Activated effector memory CD4-positive, alpha-beta T cell treated with anti-CD3 and anti-CD28 coated beads, Interleukin-2, amount 50 U/mL, for 16 hours (primary cell): ENCODE data around the gene SLC27A1.
A peak's percentile ranks its signal among the peaks of the same experiment; 100 is the strongest.
"Not testable (repeated sequence)": the region's sequence is repeated elsewhere in the genome, so short reads cannot be mapped to it uniquely, and the experiment has no call there.

Experiments used
- DNase-seq: peaks from one replicate; pipeline ENCODE4 v3.0.0-alpha.2; 2020

The SLC27A1 gene

GRCh38 chr19:17487284-17488121 lies 17.2 kb downstream of the SLC27A1 start:
- no peak for DNase-seq

- peak; percentile 91 for DNase-seq
Observed at GRCh38 chr19:17488593-17489391, 18.5 kb downstream of the SLC27A1 start.

- DNase-seq = no peak
Observed at GRCh38 chr19:17489392-17490030, 19.2 kb downstream of the SLC27A1 start.

- DNase-seq = peak; percentile 73
Observed at GRCh38 chr19:17490411-17490810, 20.1 kb downstream of the SLC27A1 start.

- no peak for DNase-seq
Observed at GRCh38 chr19:17491287-17491686, 21.0 kb downstream of the SLC27A1 start.

- DNase-seq = no peak
Observed at GRCh38 chr19:17495639-17496296, 25.4 kb downstream of the SLC27A1 start.

GRCh38 chr19:17496337-17496997 lies 26.1 kb downstream of the SLC27A1 start:
- peak; percentile 93 for DNase-seq

GRCh38 chr19:17497149-17497798 lies 26.9 kb downstream of the SLC27A1 start:
- no peak for DNase-seq

- not testable (repeated sequence) for DNase-seq
Observed at GRCh38 chr19:17499025-17499424, 28.7 kb downstream of the SLC27A1 start.

GRCh38 chr19:17499648-17500446 lies 29.5 kb downstream of the SLC27A1 start:
- DNase-seq = no peak

GRCh38 chr19:17500447-17501198 lies 30.3 kb downstream of the SLC27A1 start:
- DNase-seq = no peak

- DNase-seq = no peak
Observed at GRCh38 chr19:17503240-17503639, 32.9 kb downstream of the SLC27A1 start.

GRCh38 chr19:17504030-17504429 lies 33.7 kb downstream of the SLC27A1 start:
- no peak for DNase-seq

GRCh38 chr19:17504456-17504855 lies 34.1 kb downstream of the SLC27A1 start:
- no peak for DNase-seq

- DNase-seq = no peak
Observed at GRCh38 chr19:17505223-17505622, 34.9 kb downstream of the SLC27A1 start.

GRCh38 chr19:17506745-17507144 lies 36.4 kb downstream of the SLC27A1 start:
- DNase-seq = no peak

- not testable (repeated sequence) for DNase-seq
Observed at GRCh38 chr19:17508558-17508933, 38.2 kb downstream of the SLC27A1 start.

- DNase-seq = no peak
Observed at GRCh38 chr19:17510220-17510993, 40.1 kb downstream of the SLC27A1 start.
